Activated CD4-positive, alpha-beta T cell treated with anti-CD3 and anti-CD28 coated beads for 48 hours (primary cell): ENCODE measurements around the gene TSPAN14.

Experiments used
- DNase-seq: peaks from one replicate; pipeline ENCODE4 v3.0.0-alpha.2; 2020

Gene TSPAN14

DNA sequence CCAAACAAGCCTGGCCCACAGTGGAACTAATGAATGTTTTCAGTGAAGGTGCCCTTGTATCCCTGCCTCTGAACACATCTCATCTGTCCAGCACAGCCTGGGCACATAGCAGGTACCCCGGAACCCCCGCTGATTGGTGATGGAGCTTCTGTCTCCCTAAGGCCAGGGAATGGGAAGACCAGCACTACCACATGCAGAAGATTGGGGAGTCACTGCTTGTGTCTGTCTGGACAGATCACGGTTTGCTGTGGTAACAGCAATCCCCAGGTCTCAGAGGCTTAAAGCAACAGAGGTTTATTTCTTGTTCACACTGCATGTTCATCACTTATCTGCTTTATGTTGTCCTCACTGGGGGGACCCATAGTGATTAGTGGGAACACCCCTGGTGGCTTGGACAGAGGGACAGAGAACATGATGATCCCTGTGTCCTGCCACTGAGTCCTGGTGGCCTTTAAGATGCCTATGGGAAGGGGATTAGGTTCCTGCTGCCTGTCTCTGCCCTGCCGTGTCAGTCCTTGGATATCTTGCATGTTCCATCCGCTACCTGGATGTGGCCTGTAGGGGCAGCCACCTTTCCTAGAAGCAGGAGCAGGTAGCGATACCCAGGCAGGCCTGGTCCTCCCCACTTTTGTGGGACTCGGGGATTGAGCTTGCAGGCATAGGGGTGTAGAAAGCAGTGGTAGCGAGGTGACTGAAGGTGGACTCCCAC is 3.6 kb downstream of the TSPAN14 start:
- DNase-seq, result no peak

DNA sequence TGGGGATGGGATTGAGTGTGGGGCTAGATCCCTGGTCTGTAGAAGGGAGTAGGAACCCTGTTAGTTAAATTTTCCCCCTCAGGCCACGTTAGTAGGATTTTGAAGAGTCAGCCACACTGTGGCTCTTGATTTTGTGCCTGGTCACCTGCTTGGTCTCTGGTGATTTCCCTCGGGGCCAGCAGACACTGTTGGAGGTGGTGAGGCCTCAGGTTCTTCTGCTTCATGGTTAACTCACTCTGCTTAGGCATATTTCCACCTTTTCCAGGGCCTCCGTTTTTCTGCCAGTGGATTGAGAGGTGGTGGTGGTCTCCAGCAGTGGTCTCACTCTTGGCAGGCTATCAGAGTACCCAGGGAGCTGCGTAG is 4.1 kb downstream of the TSPAN14 start:
- no peak for DNase-seq

DNA sequence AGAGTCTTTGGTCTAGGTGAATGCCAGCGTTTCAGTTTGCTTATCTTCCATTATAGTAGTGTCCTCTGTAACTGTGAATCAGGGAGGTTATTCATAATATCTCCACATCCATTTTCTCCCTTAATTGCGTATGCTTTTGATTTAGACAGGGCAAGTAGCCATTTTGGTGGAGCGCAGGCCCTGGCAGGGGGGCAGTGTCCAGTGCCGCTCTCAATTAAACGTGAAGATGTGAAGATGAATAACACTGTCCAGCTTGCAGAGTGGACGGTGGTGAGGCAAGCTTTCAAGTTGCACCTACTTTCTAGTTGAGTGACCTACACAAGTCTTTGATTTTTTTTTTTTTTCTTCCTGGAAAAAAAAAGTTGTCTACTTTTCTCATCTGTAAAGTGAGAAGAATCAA is 4.5 kb downstream of the TSPAN14 start:
- DNase-seq, result no peak

DNA sequence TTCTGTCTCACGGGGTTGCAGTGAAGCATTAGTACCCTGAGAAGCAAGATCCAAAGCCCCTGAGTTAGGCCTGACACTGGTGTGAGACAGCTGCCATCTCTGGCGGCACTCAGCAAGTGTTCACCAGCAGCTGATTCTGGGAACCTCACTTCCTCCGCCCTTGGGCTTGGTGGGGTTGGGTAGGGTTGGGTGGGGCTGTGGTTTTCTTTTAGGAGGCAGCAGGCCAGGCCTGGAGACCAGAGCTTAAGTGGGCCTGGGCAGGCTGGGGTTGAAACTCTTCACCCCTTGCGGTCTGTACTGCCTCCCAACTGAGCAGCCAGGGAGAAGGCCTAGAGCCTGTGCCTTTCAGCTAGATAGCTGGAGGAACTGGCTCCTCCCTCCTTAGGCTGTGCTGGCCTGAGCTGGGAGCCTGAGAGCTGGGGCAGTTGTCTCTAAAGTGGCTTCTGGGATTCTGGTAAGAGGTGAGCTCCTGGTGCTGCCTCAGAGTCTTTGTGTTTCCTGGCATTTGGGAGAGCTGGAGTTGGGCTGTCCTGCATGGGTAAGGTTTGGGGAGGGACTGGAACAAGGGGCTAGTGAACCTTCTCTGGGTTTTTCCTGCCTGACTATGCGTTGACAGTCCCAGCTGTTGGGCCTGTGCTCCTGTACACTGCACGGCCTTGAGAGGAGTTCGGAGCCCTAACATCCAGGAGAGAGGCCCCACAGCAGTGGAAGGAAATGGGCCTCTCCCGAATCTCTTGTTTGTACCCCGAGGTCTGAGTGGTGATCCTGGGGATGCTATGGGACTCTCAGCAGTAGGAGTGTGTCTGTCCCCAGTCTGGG is 5.1 kb downstream of the TSPAN14 start:
- DNase-seq, result peak; percentile 69

DNA sequence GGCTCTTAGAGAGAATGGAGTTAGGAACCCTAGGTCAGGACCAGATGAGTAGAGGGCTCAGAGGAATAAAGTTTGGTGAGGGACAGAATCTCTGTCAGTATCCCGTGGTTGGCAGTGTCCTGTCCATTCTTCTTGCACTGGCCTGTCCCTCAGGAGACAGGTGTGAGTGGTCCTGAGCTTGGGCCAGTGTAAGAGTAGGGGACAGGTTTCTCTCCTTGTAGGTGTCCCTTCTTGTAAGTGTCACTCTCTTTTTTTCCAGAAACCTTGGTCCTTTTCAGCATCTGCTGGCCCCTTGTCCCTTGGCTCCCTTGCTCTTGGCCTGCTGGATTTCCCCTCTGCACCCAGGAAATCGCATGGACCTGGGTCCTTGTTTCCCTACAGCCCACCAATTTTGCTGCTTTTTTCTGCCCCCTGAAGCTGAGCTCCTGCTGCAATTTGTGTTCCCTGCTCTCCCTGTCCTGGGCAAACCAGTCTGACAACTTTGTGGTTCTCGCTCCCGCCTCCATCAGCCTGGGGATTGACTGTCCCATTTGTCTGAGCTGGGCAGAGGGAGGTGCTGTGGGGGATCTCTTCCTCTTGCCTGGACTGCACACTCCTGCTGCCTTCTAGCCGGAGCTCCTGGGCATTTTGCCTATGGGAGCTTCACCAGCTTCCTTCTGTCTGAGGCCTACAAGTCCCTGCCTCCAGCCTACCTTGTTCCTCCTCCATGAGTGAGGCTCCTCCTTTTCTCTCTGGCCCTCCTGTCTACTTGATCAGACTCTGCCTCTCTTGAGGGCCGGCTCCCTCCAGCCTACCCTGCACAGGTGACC is 6.5 kb downstream of the TSPAN14 start:
- no peak for DNase-seq

DNA sequence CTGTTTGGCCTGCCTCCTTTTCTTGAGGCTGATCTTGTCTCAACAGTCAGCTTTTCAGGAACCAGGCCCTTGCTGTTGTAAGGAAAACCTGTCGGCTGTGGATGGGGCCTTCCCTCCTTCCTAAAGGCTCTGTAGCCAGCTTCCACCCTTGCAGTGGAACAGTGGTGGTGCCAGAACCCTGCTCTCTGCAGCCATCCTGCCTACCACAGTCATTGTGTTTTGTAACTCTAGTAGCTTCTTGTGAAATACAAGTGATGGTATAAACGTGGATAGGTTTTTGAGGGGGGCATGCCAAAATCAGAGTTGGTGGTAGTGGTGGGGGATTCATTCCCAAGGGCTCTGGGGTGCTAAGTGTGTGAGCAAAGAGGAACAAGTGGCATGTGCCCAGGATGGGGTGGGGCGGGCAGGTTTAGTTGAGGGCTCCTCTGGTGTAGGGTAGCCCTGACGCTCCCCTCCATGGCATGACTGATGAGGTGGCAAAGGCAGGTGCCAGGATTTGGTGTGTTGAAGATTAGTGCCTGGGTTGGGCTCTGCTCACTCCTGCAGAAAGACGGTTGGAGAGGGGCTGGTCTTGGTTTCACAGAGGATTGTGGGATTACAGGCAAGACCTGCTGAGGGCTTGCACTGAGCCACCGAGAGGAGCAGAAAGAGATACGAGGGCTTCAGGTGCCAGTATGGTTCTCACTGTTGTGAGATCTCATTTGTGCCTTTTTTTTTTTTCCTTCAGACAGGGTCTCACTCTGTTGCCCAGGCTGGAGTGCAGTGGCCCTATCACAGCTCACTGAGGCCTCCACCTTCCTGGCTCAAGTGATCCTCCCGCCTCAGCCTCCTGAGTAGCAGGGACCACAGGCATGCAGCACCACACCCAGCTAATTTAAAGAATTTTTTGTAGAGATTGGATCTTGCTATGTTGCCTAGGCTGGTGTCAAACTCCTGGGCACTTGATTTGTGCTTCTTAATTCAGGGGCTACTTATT is 7.4 kb downstream of the TSPAN14 start:
- no peak for DNase-seq

DNA sequence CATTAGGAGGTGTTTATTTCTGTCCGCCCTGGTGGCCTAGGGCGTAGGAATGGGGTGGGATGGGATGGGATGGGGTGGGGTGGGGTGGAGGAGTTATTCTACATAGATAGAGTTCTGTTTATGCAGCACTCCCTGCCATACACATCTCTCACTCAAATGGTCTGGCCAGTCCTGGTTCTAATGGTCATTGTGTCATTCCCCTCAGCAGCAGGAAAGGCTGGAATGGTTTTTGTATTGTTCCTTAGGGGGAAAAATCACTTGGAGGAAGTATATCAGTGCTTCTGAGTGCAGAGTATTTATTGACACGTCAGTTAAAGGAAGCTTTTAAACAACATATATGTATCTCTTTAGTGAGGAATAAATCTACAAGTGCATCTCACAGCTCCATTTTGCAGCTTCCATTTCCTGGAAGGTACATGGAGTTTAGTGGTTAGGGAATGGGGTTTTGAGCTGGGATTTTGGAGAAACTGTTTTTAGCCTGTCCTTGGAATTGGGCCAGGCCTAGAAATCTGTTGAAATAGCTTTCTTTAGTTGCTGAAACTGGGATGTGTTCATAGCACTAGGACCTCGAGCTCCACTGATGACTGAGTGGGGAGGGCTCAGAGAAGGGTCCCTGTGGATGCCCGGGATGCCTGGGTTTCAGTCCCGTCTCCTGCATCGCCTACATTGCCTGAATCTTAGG is 8.3 kb downstream of the TSPAN14 start:
- no peak for DNase-seq

DNA sequence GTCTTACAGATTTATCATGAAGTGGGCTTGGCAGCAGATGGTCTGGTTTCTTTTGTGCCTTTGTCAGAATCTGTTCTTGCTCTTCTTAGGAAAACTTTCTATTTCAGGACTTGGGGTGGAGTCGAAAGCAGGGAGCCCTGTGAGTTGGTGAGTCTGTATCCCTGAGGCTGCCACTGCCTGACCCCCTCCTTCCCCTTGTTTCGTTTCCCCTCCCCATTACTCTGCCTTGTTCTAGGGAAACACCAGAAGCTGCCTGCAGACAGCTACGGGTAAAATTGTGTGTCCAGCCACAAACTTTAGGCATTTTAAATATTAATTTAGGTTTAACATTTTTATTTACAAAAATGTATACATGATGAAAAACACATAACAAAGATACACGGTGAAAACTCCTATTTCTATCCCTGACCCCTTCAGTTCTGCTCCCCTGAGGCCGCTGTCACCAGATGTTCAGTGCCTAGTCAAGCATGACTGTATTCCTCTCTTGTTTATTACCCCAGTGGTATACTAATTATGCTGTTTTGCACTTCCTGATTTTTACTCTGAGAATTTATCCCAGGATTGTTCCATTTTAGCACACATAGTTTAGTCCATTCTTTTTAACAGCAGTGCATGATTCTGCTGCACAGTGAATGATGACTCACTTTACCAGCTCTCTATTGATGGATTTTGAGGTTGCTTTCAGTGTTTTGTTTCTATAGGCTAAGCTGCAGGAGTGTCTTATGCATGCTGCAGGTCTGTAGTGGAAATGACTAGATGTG is 9.1 kb downstream of the TSPAN14 start:
- no peak for DNase-seq

DNA sequence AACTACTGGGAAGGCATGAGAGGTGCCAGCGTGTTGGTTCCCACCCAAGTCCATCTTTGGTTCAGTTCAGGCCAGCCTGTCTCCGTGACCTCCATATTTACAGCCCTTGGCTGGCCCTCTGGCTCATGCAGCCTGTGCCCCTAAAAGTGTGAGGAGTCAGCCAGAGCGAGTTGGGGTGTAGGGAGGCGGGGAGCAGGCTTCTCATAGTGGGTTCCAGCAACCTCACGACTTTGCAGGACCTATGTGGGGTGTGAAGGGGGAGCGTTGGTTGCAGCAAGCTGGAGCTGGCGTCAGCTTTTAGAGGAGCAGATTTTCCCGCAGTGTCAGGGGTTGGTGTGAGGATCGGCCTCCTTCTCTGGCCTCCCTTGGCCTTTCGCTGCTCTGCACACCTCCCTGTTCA is 9.8 kb downstream of the TSPAN14 start:
- DNase-seq, result no peak

DNA sequence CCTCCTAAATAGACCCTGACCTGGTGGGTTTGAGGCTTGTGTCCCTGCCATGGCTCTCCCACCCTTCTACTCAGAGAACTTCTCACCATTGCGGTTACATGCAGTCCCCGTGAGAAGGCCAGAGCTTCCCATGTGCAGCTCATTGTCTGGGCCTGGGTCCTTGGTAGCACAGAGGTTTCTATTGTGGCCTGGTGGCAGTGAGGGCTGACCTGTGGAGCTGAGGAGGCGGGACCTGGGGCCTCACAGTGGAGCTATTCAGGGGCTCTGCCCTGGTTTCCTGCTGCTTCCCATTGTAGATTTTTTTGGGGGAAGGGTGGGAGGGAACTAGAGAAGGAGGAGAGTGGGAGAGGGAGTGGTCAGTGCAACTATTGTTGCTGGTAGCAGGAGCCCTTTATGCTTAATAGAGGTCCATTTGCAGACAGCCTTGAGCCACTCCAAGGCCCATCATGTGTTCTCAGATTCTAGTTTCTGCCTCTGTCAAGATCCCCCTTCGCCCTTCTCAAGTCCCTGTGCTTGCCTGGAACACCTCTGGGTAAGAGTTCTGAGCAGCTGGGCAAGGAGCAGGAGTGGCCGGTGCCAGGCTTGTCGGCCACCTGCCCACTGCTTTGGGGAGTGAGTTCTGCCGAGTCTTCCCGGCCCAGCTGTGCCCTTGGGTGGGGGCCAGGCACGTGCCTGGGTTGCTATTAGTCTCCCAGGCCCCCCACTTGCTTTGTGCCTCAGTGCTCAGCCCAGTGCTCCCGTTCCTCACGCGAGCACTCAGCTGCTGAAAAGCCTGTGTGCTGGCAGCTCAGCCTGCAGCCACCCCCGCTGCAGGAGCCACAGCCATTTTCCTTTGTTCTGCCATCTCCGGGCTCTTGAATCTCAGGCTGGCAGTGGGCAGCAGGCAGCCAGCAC is 10.7 kb downstream of the TSPAN14 start:
- no peak for DNase-seq

DNA sequence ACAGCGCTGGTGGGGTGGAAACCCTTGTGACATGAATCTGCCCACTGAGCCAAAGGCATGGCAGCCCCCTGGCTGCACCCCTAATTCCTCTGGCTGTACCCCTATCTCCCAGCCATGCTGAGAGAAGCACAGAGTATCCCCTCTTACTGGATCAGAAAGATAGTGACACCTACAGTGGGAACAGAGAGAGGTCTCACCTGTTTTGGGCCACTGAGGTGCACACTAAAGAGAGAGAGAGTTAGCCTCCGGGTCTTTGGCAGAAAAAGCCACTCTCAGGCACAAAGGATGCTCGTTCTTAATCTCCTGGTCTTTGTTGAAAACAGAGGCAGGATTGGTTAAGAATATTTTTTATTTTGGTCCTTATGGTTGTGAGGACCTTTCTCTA is 11.3 kb downstream of the TSPAN14 start:
- no peak for DNase-seq

DNA sequence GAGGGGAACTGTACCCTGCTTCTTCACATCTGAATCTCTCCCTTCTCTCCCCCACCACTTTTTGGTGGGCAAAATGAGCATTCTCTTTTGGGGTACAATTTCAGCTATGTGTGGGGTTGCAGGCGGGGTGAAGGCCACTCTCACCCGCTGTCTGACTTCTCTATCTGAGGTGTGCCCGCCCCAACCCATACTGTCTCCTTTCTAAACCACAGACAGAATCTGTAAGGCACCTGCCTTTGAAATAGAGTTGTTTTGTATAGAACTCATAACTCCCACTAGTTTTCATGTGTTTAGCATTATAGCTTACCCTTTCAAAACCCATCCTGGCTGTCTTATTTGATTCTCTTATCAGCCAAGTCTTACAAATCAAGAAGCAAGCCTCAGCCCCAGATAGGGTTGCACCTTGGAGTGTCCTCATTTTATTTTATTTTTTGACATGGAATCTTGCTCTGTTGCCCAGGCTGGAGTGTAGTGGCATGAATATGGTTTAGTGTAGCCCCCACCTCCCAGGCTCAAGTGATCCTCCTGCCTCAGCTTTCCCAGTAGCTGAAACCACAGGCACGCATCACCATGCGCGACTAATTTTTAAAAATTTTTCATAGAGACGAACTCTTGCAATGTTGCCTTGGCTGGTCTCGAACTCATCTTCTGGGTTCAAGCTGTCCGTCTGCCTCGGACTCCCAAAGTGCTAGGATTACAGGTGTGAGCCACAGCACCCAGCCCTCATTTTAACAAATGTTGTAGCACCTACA is 11.9 kb downstream of the TSPAN14 start:
- no peak for DNase-seq

DNA sequence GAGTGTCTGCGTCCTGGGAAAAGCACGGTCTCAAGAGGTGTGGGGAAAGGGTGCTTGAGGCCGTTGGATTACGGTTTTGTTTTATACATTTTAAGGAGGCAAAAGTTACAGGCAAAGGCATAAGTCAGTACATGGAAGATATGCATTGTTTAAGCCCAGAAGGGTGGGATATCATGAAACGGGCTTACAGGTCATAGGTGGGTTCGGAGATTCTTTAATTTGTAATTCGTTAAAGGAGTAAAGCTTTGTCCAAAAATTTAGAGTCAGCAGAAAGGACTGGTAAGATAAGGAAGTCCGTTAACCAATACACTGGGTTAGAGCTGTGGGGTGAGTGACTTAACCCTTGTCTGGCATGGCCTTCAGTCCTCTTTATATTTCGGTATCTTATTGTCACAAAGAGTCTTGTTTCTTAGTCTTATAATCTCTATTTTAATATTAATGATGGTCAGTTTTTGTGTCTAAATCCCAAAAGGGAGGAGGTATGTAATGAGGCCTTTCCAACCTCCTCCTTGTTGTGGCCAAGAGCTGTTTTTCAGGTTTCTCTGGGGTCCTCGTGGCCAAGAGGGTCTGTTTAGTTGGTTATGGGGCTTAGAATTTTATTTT is 12.7 kb downstream of the TSPAN14 start:
- DNase-seq, result no peak

DNA sequence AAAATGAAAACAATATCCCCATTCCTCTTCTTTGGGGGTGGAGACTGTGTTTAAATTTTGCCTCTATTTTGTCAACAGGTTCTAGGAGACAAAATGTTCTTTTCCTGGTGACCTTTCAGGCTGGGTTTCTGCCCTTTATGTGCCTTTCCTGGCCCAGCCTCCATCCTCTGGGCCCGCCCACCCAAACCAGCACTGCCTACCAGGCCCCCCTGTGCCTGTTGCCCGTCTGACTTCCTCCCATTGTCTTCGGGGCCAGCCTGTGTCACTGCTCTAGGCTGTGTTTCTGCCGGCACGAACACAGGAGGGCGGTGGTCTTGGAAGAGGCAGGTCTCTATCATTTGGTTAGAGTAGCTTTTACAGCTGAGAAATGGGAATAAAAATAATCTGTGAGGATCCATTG is 13.9 kb downstream of the TSPAN14 start:
- DNase-seq, result peak; percentile 65

DNA sequence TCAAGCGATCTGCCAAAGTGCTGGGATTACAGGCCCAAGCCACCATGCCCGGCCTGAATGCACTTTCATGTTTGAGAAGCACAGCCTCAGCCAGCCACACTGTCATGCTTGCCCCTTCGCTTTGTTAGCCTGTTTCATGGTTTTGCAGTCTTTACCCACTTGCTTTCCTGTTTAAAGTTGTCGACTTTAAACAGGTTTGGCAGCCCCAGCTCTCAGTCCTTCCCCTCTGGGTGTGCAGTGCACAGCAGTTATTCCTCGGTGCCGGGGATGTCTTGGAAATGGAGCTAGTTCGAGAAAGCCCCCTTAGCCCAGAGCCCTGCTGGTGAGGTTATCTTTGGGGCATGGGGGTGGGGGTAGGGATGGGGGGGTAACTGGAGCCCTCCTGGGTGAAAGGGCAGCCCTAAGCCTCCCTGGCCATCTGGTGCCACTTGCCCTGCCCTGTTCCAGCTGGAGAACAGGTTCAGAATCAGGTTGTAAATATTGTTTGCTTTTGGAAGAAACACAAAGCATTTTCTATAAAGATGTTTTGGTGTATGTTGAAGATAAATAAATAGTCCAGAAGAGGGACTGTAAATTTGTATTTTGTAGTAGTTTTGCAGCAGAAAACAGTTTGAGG is 14.8 kb downstream of the TSPAN14 start:
- no peak for DNase-seq

DNA sequence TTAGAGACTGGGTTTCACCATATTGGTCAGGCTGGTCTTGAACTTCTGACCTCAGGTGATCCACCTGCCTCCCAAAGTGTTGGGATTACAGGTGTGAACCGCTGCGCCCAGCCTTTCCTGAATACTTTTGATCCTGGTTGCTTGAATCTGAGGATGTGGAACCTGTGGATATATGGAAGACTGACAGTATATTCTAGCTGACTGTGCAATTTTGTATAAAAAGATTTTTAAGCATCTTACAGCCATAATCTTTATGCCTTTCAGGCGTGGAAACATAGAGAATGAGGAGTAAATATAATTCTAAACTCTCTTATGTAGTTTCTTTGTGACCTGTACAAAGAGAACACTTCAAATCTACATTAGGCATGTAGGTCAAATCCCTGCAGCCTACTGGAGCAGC is 16.2 kb downstream of the TSPAN14 start:
- DNase-seq, result no peak

DNA sequence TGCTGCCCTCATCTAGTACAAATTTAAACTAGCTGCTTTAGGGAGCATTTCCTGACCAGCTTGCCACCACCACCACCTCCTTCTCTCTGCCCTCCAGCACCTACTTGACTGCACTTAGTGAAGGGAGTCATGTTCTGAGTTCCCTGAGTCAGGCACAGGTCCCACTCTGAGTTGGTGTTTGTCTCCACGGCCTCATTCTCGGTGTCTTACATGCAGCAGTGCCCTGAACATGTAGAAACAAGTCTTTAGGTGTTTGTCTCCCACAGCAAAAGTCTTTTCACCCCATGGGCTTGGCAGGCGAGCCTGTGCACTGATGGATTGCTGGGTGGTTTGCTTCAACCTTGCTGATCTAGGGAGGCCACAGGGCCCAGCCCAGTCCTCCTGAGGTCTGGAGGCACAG is 16.9 kb downstream of the TSPAN14 start:
- DNase-seq, result peak; percentile 62

DNA sequence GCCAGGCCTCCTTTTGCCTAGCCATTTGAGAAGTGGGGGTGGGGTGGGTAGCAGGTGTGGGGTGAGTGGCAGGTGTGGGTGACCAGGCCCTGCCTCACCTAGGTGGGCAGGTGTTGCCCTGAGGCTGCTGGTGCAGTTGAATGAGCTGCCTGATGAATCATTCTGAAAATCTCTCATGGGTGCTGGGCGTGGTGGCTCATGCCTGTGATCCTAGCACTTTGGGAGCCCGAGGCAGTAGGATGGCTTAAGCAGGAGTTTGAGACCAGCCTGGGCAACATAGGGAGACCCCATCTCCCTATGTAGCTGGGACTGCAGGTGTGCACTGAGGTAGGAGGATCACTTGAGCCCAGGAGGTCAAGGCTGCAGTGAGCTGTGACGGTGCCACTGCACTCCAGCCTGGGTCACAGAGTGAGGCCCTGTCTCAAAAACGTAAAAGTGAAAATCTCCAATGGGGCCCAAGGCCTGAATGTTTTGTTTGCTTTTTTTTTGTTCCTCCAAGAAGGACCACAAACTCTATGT is 17.7 kb downstream of the TSPAN14 start:
- DNase-seq, result peak; percentile 75
